NB4 (cell line): ENCODE data around the gene MAPK14.

ENCODE experiments used
- DNase-seq: peaks from one replicate; pipeline ENCODE4 v3.0.0; 2010; ENCODE audit warnings: low read depth
- H3K4me3 ChIP-seq: one replicate; pipeline ENCODE4 v1.5.1; 2011; ENCODE audit warnings: mild to moderate bottlenecking, low read depth, low read length, moderate library complexity
- MAX ChIP-seq: IDR thresholded peaks from 2 replicates; pipeline ENCODE4 v1.6.1; 2011; ENCODE audit warnings: low read depth, low read length
- MYC ChIP-seq: IDR thresholded peaks from 2 replicates; pipeline ENCODE4 v1.6.1; 2011; ENCODE audit warnings: low read depth, low read length
- POLR2A ChIP-seq: IDR thresholded peaks from 2 replicates; pipeline ENCODE4 v1.6.1; 2011; ENCODE audit warnings: mild to moderate bottlenecking; ENCODE audit not compliant: insufficient read length; ENCODE audit errors: extremely low read depth
- TF ChIP-seq, protein P1 (sequence below): IDR thresholded peaks from one replicate; pipeline ENCODE4 v1.5.1; 2012; ENCODE audit warnings: low read depth, low read length

The MAPK14 gene

DNA sequence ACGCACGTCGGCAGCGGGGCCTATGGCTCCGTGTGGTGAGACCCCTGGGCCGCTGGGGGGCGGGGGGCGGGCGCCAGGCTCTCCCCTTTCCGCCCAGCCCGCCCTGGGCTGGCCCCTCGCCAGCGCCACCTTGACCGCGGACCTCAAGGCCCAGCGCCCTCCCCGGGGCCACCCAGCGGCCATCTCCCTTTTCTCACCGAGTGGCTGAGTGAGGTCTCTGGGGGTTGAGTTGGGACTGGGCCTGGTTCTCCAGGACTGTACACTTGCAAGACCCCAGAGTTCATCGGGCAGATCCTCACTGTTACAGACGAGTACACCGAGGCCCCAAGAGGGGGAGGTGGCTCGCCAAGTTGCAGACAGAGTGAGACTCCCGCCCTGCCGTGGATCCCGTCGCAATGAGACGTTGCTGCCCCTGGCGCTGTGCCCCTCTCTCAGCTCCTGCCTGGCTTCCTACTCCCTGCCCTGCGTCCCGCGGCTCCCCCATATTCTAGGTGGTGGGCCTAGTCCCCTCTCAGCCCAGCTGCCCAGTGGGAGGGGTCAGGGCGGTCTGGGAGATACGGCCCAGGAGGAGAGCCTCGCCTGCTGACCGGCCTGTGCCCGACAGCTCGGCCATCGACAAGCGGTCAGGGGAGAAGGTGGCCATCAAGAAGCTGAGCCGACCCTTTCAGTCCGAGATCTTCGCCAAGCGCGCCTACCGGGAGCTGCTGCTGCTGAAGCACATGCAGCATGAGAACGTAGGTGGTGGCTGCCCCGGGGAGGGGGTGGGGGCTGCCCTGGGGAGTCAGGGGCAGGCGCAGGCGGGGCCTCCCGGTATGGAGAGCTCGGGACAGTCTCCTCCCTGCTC, 103.3 kb downstream of the MAPK14 start:
- TF ChIP-seq MAX (no peak), POLR2A (no peak), MYC (no peak)
- TF ChIP-seq, protein P1, sequence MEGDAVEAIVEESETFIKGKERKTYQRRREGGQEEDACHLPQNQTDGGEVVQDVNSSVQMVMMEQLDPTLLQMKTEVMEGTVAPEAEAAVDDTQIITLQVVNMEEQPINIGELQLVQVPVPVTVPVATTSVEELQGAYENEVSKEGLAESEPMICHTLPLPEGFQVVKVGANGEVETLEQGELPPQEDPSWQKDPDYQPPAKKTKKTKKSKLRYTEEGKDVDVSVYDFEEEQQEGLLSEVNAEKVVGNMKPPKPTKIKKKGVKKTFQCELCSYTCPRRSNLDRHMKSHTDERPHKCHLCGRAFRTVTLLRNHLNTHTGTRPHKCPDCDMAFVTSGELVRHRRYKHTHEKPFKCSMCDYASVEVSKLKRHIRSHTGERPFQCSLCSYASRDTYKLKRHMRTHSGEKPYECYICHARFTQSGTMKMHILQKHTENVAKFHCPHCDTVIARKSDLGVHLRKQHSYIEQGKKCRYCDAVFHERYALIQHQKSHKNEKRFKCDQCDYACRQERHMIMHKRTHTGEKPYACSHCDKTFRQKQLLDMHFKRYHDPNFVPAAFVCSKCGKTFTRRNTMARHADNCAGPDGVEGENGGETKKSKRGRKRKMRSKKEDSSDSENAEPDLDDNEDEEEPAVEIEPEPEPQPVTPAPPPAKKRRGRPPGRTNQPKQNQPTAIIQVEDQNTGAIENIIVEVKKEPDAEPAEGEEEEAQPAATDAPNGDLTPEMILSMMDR = no peak
- no peak for DNase-seq
- H3K4me3 ChIP-seq = no peak overlapping the region

- DNase-seq = no peak
- H3K4me3 ChIP-seq = no peak overlapping the region
- TF ChIP-seq POLR2A (no peak), MAX (no peak), MYC (no peak)
- TF ChIP-seq, protein P1 = no peak
Observed at GRCh38 chr6:36131511-36132245, 104.1 kb downstream of the MAPK14 start.

DNA sequence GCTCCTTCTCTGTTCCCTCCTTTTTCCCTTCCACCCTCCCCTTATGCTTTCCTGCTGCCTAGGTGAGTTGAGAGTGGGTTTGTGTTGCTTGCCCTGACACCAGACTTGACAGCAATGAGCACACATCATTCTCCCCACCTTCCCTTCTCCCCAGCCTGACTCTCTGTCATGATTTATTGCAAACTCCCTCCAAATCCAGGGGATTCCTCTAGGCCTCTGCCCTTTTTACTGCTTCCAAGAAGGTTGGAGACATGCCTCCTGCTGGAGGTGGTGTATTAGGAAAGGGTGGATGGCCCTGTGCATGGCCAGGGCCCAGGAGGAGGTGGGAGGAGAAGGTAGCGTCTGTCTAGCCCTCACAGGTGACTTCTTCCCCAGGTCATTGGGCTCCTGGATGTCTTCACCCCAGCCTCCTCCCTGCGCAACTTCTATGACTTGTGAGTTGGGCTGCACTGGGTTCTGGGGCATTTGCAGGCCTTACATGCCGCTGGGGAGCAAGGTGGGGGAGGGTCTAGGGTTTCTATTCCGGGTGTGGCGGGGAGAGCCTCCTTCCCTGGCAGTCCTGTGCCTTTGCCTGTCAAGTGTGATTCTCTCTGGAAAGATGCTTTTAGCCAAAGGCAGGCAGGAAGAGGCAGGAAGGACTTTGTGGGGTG, 104.8 kb downstream of the MAPK14 start:
- H3K4me3 ChIP-seq = no peak overlapping the region
- TF ChIP-seq, protein P1 = no peak
- TF ChIP-seq MAX = no peak
- no peak for TF ChIP-seq POLR2A
- TF ChIP-seq MYC = no peak

DNA sequence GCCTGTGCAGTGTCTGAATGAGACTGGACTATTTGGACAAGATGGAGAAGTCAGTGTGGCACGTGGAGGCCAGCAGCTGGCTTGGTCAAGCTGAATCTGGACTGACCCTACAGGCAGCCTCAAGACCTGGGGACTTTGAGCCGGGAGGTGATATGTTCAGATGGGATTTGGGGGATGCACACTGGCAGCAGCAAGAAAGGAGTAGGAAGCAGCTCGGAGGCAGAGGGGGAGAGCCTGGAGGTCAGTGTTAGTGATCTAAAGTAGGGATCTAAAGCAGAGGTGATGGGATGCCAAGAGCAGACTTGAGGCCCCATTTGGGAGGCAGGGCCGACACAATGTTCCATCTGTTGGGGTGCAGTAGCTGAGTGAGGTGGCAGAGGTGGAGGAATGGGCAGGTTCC, 105.5 kb downstream of the MAPK14 start:
- H3K4me3 ChIP-seq = no peak overlapping the region
- TF ChIP-seq POLR2A (no peak), MAX (no peak), MYC (no peak)
- TF ChIP-seq, protein P1 = no peak
- no peak for DNase-seq

More for the DNA sequence above, 104.8 kb downstream of the MAPK14 start:
- no peak for DNase-seq

DNA sequence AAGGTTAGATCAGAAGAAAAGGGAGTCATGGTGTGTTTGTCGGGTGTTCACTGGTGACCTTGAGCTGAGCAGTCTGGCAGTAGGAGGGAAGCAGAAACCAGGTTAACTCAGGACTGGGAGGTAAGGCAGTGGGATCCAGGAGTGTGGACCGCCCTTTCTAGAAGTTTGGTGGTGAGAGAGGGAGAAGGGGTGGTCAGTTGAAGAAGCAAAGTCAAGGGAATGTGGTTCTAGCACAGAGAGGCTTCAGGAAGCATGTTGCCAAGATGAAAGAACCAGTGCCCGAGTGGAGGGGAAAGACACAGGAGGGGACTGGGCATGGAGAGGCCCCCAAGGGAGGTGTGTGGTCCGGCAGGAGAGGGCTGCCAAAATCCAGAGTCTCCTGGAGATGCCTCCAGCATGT, 106.3 kb downstream of the MAPK14 start:
- TF ChIP-seq MAX (no peak), MYC (no peak), POLR2A (no peak)
- TF ChIP-seq, protein P1 = no peak
- no peak overlapping the region for H3K4me3 ChIP-seq
- no peak for DNase-seq
